ENCODE results near the gene BTNL8.

DNA sequence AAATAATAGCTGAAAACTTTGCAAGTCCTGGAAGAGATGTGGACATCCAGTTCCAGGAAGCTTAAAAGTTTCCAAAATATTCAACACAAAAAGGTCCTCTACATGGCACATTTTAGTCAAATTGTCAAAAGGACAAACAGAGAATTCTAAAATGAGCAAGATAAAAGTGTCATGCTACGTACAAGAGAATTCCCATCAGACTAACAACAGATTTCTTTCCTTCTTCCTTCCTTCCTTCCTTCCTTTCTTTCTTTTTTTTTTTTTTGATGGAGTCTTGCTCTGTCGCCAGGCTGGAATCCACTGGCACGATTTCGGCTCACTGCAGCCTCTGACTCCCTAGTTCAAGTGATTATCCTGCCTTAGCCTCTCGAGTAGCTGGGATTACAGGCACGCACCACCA is 39.3 kb downstream of the BTNL8 start:
- TF ChIP-seq, protein P1, sequence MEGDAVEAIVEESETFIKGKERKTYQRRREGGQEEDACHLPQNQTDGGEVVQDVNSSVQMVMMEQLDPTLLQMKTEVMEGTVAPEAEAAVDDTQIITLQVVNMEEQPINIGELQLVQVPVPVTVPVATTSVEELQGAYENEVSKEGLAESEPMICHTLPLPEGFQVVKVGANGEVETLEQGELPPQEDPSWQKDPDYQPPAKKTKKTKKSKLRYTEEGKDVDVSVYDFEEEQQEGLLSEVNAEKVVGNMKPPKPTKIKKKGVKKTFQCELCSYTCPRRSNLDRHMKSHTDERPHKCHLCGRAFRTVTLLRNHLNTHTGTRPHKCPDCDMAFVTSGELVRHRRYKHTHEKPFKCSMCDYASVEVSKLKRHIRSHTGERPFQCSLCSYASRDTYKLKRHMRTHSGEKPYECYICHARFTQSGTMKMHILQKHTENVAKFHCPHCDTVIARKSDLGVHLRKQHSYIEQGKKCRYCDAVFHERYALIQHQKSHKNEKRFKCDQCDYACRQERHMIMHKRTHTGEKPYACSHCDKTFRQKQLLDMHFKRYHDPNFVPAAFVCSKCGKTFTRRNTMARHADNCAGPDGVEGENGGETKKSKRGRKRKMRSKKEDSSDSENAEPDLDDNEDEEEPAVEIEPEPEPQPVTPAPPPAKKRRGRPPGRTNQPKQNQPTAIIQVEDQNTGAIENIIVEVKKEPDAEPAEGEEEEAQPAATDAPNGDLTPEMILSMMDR (conservative IDR thresholded peaks at IDR 0.05 in 1 of 2, IDR thresholded peaks at IDR 0.05 in 1 of 2; ENCODE audit: low read depth in 1 of 2, low read length in 2 of 2): no peak
- no peak for TF ChIP-seq EZH2 (IDR thresholded peaks at IDR 0.05; ENCODE audit: low read length, missing control alignments)
